Activated naive CD8-positive, alpha-beta T cell (primary cell): Measurements from ENCODE around the gene TKTL1.
A peak's percentile ranks its signal among the peaks of the same experiment; 100 is the strongest.

Experiments
- H3K27ac Mint-ChIP-seq: one replicate; pipeline ENCODE4 v1.8.0; 2021; ENCODE audit warnings: mixed read lengths
- H3K27me3 Mint-ChIP-seq: one replicate; pipeline ENCODE4 v1.8.0; 2021; ENCODE audit warnings: mixed read lengths
- H3K36me3 Mint-ChIP-seq: one replicate; pipeline ENCODE4 v1.8.0; 2021; ENCODE audit warnings: mixed read lengths
- H3K4me1 Mint-ChIP-seq: one replicate; pipeline ENCODE4 v1.8.0; 2021; ENCODE audit warnings: low read depth, mixed read lengths
- H3K4me3 Mint-ChIP-seq: one replicate; pipeline ENCODE4 v1.8.0; 2021; ENCODE audit warnings: mild to moderate bottlenecking, mixed read lengths
- H3K9me3 Mint-ChIP-seq: one replicate; pipeline ENCODE4 v1.8.0; 2021; ENCODE audit warnings: low read depth, mixed read lengths

Gene TKTL1

GRCh38 chrX:154304846-154305245 lies 9.3 kb downstream of the TKTL1 start:
- H3K4me3 Mint-ChIP-seq, result no peak overlapping the region
- no peak overlapping the region for H3K27ac Mint-ChIP-seq

GRCh38 chrX:154305541-154306205 lies 10.1 kb downstream of the TKTL1 start:
- no peaks in the 10 kb centered on the region for H3K27me3 Mint-ChIP-seq
- peaks cover 16% of the 10 kb centered on the region for H3K4me1 Mint-ChIP-seq
- H3K4me3 Mint-ChIP-seq, result no peak overlapping the region
- H3K27ac Mint-ChIP-seq, result no peak overlapping the region
- no peaks in the 10 kb centered on the region for H3K36me3 Mint-ChIP-seq
- no peaks in the 10 kb centered on the region for H3K9me3 Mint-ChIP-seq

More at GRCh38 chrX:154304846-154305245, 9.3 kb downstream of the TKTL1 start:
- Mint-ChIP-seq H3K4me1 (peaks cover 16% of the 10 kb centered on the region), H3K36me3 (no peaks in the 10 kb centered on the region), H3K27me3 (no peaks in the 10 kb centered on the region), H3K9me3 (no peaks in the 10 kb centered on the region)

GRCh38 chrX:154307202-154307601 lies 11.6 kb downstream of the TKTL1 start:
- Mint-ChIP-seq H3K9me3 (no peaks in the 10 kb centered on the region), H3K4me1 (peaks cover 23% of the 10 kb centered on the region), H3K36me3 (no peaks in the 10 kb centered on the region), H3K27ac (no peak overlapping the region), H3K27me3 (no peaks in the 10 kb centered on the region), H3K4me3 (no peak overlapping the region)

- Mint-ChIP-seq H3K4me3 (peak overlapping the region; percentile 10), H3K36me3 (no peaks in the 10 kb centered on the region), H3K4me1 (peaks cover 29% of the 10 kb centered on the region), H3K27ac (peak overlapping the region; percentile 16), H3K9me3 (no peaks in the 10 kb centered on the region), H3K27me3 (no peaks in the 10 kb centered on the region)
Observed at GRCh38 chrX:154308108-154308946, 12.7 kb downstream of the TKTL1 start.

- no peak overlapping the region for H3K27ac Mint-ChIP-seq
- no peaks in the 10 kb centered on the region for H3K36me3 Mint-ChIP-seq
- H3K4me1 Mint-ChIP-seq, result peaks cover 34% of the 10 kb centered on the region
- no peak overlapping the region for H3K4me3 Mint-ChIP-seq
- no peaks in the 10 kb centered on the region for H3K9me3 Mint-ChIP-seq
- H3K27me3 Mint-ChIP-seq, result no peaks in the 10 kb centered on the region
Observed at GRCh38 chrX:154309041-154309775, 13.6 kb downstream of the TKTL1 start.

GRCh38 chrX:154310616-154311536 lies 15.3 kb downstream of the TKTL1 start:
- H3K9me3 Mint-ChIP-seq, result no peaks in the 10 kb centered on the region
- peaks cover 42% of the 10 kb centered on the region for H3K4me1 Mint-ChIP-seq
- no peak overlapping the region for H3K4me3 Mint-ChIP-seq
- H3K27ac Mint-ChIP-seq, result no peak overlapping the region
- no peaks in the 10 kb centered on the region for H3K36me3 Mint-ChIP-seq
- no peaks in the 10 kb centered on the region for H3K27me3 Mint-ChIP-seq

- Mint-ChIP-seq H3K27me3 (no peaks in the 10 kb centered on the region), H3K27ac (no peak overlapping the region), H3K4me1 (peaks cover 43% of the 10 kb centered on the region), H3K9me3 (no peaks in the 10 kb centered on the region), H3K36me3 (no peaks in the 10 kb centered on the region), H3K4me3 (no peak overlapping the region)
Observed at GRCh38 chrX:154312116-154312515, 16.5 kb downstream of the TKTL1 start.

GRCh38 chrX:154313147-154313546 lies 17.6 kb downstream of the TKTL1 start:
- Mint-ChIP-seq H3K4me3 (peak overlapping the region; percentile 67), H3K9me3 (no peaks in the 10 kb centered on the region), H3K27ac (peak overlapping the region; percentile 89), H3K27me3 (no peaks in the 10 kb centered on the region), H3K4me1 (peaks cover 42% of the 10 kb centered on the region), H3K36me3 (no peaks in the 10 kb centered on the region)

GRCh38 chrX:154315416-154315815 lies 19.8 kb downstream of the TKTL1 start:
- no peak overlapping the region for H3K27ac Mint-ChIP-seq
- H3K27me3 Mint-ChIP-seq, result no peaks in the 10 kb centered on the region
- peaks cover 38% of the 10 kb centered on the region for H3K4me1 Mint-ChIP-seq
- H3K36me3 Mint-ChIP-seq, result no peaks in the 10 kb centered on the region
- no peaks in the 10 kb centered on the region for H3K9me3 Mint-ChIP-seq
- no peak overlapping the region for H3K4me3 Mint-ChIP-seq

GRCh38 chrX:154317391-154317995 lies 21.9 kb downstream of the TKTL1 start:
- no peak overlapping the region for H3K27ac Mint-ChIP-seq
- H3K4me3 Mint-ChIP-seq, result no peak overlapping the region
- no peaks in the 10 kb centered on the region for H3K36me3 Mint-ChIP-seq
- H3K4me1 Mint-ChIP-seq, result peaks cover 46% of the 10 kb centered on the region
- H3K27me3 Mint-ChIP-seq, result no peaks in the 10 kb centered on the region
- H3K9me3 Mint-ChIP-seq, result no peaks in the 10 kb centered on the region

GRCh38 chrX:154320406-154320805 lies 24.8 kb downstream of the TKTL1 start:
- Mint-ChIP-seq H3K27me3 (no peaks in the 10 kb centered on the region), H3K27ac (no peak overlapping the region)

GRCh38 chrX:154321152-154321551 lies 25.6 kb downstream of the TKTL1 start:
- Mint-ChIP-seq H3K4me1 (peaks cover 37% of the 10 kb centered on the region), H3K27ac (no peak overlapping the region), H3K4me3 (peak overlapping the region; percentile 46), H3K27me3 (no peaks in the 10 kb centered on the region), H3K9me3 (no peaks in the 10 kb centered on the region), H3K36me3 (no peaks in the 10 kb centered on the region)

More at GRCh38 chrX:154320406-154320805, 24.8 kb downstream of the TKTL1 start:
- H3K9me3 Mint-ChIP-seq, result no peaks in the 10 kb centered on the region
- no peaks in the 10 kb centered on the region for H3K36me3 Mint-ChIP-seq
- peaks cover 31% of the 10 kb centered on the region for H3K4me1 Mint-ChIP-seq
- H3K4me3 Mint-ChIP-seq, result no peak overlapping the region

GRCh38 chrX:154321594-154321993 lies 26.0 kb downstream of the TKTL1 start:
- H3K27me3 Mint-ChIP-seq, result no peaks in the 10 kb centered on the region
- no peaks in the 10 kb centered on the region for H3K36me3 Mint-ChIP-seq
- H3K9me3 Mint-ChIP-seq, result no peaks in the 10 kb centered on the region
- peaks cover 41% of the 10 kb centered on the region for H3K4me1 Mint-ChIP-seq
- H3K4me3 Mint-ChIP-seq, result peak overlapping the region; percentile 46
- H3K27ac Mint-ChIP-seq, result no peak overlapping the region

- H3K27me3 Mint-ChIP-seq, result no peaks in the 10 kb centered on the region
- no peak overlapping the region for H3K4me3 Mint-ChIP-seq
- H3K4me1 Mint-ChIP-seq, result peaks cover 47% of the 10 kb centered on the region
- H3K36me3 Mint-ChIP-seq, result no peaks in the 10 kb centered on the region
- no peaks in the 10 kb centered on the region for H3K9me3 Mint-ChIP-seq
- no peak overlapping the region for H3K27ac Mint-ChIP-seq
Observed at GRCh38 chrX:154322890-154323289, 27.3 kb downstream of the TKTL1 start.
